GM12878 (cell line): ENCODE data around the gene SEC14L6. TPM values are rescaled to one million over a fixed set of nuclear protein-coding genes. Genes with fewer than 3 reads are reported as not detected.

Experiments
- ATAC-seq: fragments of 200-7000 bp; cut with Tn5 transposase; 3 replicates; pipeline ENCODE4 v1.9.1; 2020; ENCODE audit warnings: mild to moderate bottlenecking, moderate library complexity
- BruUV-seq: library from RNA; stranded (reverse); fragments of 400-500 nt; replicated peaks from 2 replicates; lab custom pipeline; 2021; lab: Mats Ljungman, UMichigan
- CTCF ChIA-PET: fragments of 300-600 bp; sonication (Branson Sonifier 250); formaldehyde crosslinking; extraction: SDS; loops from one replicate; lab custom pipeline; 2021; ENCODE audit warnings: inconsistent platforms; lab: Yijun Ruan, JAX
- POLR2A ChIA-PET: fragments of 350-600 bp; formaldehyde crosslinking; extraction: SDS; loops from one replicate; lab custom pipeline; 2021; ENCODE audit warnings: inconsistent platforms; lab: Charles Lee
- RAD21 ChIA-PET: fragments of 300-600 bp; sonication (Branson Sonifier 250); formaldehyde crosslinking; loops from one replicate; lab custom pipeline; 2023; ENCODE audit warnings: antibody characterized with exemption; ENCODE audit not compliant: unreplicated experiment; lab: Charles Lee
- SMC1A ChIA-PET: fragments of 300-600 bp; sonication (Branson Sonifier 250); formaldehyde crosslinking; loops from one replicate; lab custom pipeline; 2023; ENCODE audit not compliant: unreplicated experiment, uncharacterized antibody; lab: Charles Lee
- DNase-seq: peaks from one replicate; pipeline ENCODE4 v3.0.0-alpha.2; 2011; ENCODE audit warnings: low read depth, low spot score
- FAIRE-seq: peaks from 3 replicates; lab custom pipeline; 2011; peaks lifted over from hg19 to GRCh38; lab: Jason Lieb, UNC
- H2AFZ ChIP-seq: 2 replicates; pipeline ENCODE4 v1.6.0; 2011; ENCODE audit warnings: low read depth, low read length, control low read depth; ENCODE audit not compliant: control insufficient read depth
- H3K27ac ChIP-seq: 2 replicates; pipeline ENCODE4 v1.5.1; 2011; ENCODE audit warnings: control low read depth; ENCODE audit not compliant: control insufficient read depth, insufficient read depth
- H3K27me3 ChIP-seq, 2 experiments: replicated peaks in 1 of 2; 2 replicates each; pipeline versions ENCODE4 v1.6.0 to v1.6.1; 2011; ENCODE audit warnings: low read length in 1 of 2; ENCODE audit not compliant: control insufficient read depth in 2 of 2, insufficient read depth in 2 of 2
- H3K36me3 ChIP-seq, 2 experiments: 2 replicates each; pipeline ENCODE4 v1.5.1; 2011; ENCODE audit warnings: low read length in 1 of 2; ENCODE audit not compliant: control insufficient read depth in 2 of 2, insufficient read depth in 2 of 2
- H3K4me1 ChIP-seq: 2 replicates; pipeline ENCODE4 v1.6.1; 2011; ENCODE audit warnings: mild to moderate bottlenecking, low read length, moderate library complexity, mixed read lengths; ENCODE audit not compliant: control insufficient read depth, insufficient read depth
- H3K4me2 ChIP-seq: 2 replicates; pipeline ENCODE4 v1.6.0; 2011; ENCODE audit warnings: control low read depth; ENCODE audit not compliant: control insufficient read depth, insufficient read depth
- H3K4me3 ChIP-seq: fragments of 200-600 bp; sonication (generic); 2 replicates; pipeline ENCODE4 v1.5.1; 2016
- H3K79me2 ChIP-seq: 2 replicates; pipeline ENCODE4 v1.6.0; 2011; ENCODE audit warnings: low read length; ENCODE audit not compliant: control insufficient read depth, insufficient read depth
- H3K9ac ChIP-seq: 2 replicates; pipeline ENCODE4 v1.8.0; 2011; ENCODE audit warnings: low read length, control low read depth, mixed read lengths; ENCODE audit not compliant: control insufficient read depth, insufficient read depth
- H3K9me3 ChIP-seq: replicated peaks from 3 replicates; pipeline ENCODE4 v1.5.1; 2011; ENCODE audit warnings: mild to moderate bottlenecking, low read length; ENCODE audit not compliant: control insufficient read depth, insufficient read depth
- H4K20me1 ChIP-seq: 2 replicates; pipeline ENCODE4 v1.6.0; 2011; ENCODE audit not compliant: control insufficient read depth, insufficient read depth
- E2F8 ChIP-seq: fragments of 450-650 bp; IDR thresholded peaks from 2 replicates; pipeline ENCODE4 v1.6.1; 2018; ENCODE audit warnings: mild to moderate bottlenecking, low read depth, moderate library complexity; ENCODE audit not compliant: partially characterized antibody
- ZBTB4 ChIP-seq: fragments of 450-650 bp; formaldehyde crosslinking; IDR thresholded peaks from 2 replicates; pipeline ENCODE4 v1.4.0; 2022; ENCODE audit warnings: mild to moderate bottlenecking, moderate library complexity
- WGBS: methylation state at CpG from one replicate; pipeline ENCODE4 v1.1.6; 2016; ENCODE audit warnings: low lambda C conversion rate; ENCODE audit not compliant: insufficient replicate concordance, insufficient coverage; ENCODE audit errors: missing lambda C conversion rate; 5-methylcytosine and 5-hydroxymethylcytosine counted together
- in situ Hi-C: fragments of 300-500 bp; cut with MboI; formaldehyde crosslinking; loops from 9 replicates; pipeline ENCODE4 v1.14.3; 2018; ENCODE audit warnings: mixed read lengths
- intact Hi-C: fragments of 100-400 bp; cut with micrococcal nuclease; formaldehyde crosslinking; loops from one replicate; pipeline ENCODE4 v1.14.2; 2022; ENCODE audit not compliant: unreplicated experiment
- polyA plus RNA-seq, 11 experiments: library from polyadenylated mRNA; depleted of rRNA in 4 of 11; unstranded in 6 of 11; stranded (reverse) in 5 of 11; fragments of >200 nt; fragmentation: Nextera tagmentation in 4 of 11; fragmentation: Illumina TruSeq in 1 of 11; extraction: Ambion mirVana in 4 of 11; extraction: Trizol in 1 of 11; gene quantifications; 1 replicate in 1 of 11; 2 replicates in 10 of 11; pipeline versions ENCODE4 v1.2.1 to v1.2.3, GENCODE V29; 2011 to 2016; ENCODE audit warnings: inconsistent platforms in 2 of 11, missing spikeins in 2 of 11, low read depth in 1 of 11
- total RNA-seq, 4 experiments: library from RNA; depleted of rRNA in 3 of 4; stranded (reverse); fragments of >200 nt in 3 of 4; fragmentation: Illumina TruSeq in 1 of 4; extraction: Trizol in 1 of 4; gene quantifications; 2 replicates each; pipeline versions ENCODE4 v1.2.1 to v1.2.3, GENCODE V29; 2013 to 2021

Gene SEC14L6
- total and polyA plus RNA-seq, 10 of the 15 experiments (the other 5 are each of a cell fraction or from before 2014, with no cell fraction given): not detected

- ChIA-PET POLR2A (interaction anchor here (0.7 kb wide), 1 partner anchor 94 kb away, joined by 3 read pairs; no protein-coding TSS in a partner anchor), SMC1A (interaction anchor here (3.7 to 5.8 kb wide), 2 partner anchors 92 to 195 kb away, joined by 18 to 27 read pairs; no protein-coding TSS in a partner anchor), CTCF (interaction anchor here (1.4 to 4.6 kb wide), 3 partner anchors 37 to 196 kb away, joined by 4 to 53 read pairs (median 24); no protein-coding TSS in a partner anchor), RAD21 (interaction anchor here (1.0 to 1.8 kb wide), 2 partner anchors 94 to 271 kb away, joined by 3 to 6 read pairs; no protein-coding TSS in a partner anchor)
- Histone ChIP-seq H3K9me3 (no peaks in the 10 kb centered on the region), H3K79me2 (no peaks in the 10 kb centered on the region), H2AFZ (no peak overlapping the region), H3K9ac (no peak overlapping the region), H3K4me3 (no peak overlapping the region), H3K27me3 (peaks cover 0 to 1% of the 10 kb centered on the region in 2 experiments; a peak in 2 of 4 replicates), H3K4me2 (no peak overlapping the region), H3K36me3 (no peaks in the 10 kb centered on the region), H4K20me1 (no peaks in the 10 kb centered on the region; the same call in 1 of the 2 replicates), H3K27ac (no peak overlapping the region)
- BruUV-seq: no TSS peak
- FAIRE-seq: no peak
- 55% methylated on average over 1 of the region's 1 CpG for WGBS
- intact Hi-C loops: loop anchor here (10.0 kb wide), 1 partner anchor 198 kb away; the partner anchor contains the start of gene CASTOR1
- TF ChIP-seq ZBTB4 (CRISPR knock-in tag): no peak
- TF ChIP-seq, all 136 proteins: peak for 0
- in situ Hi-C loops: loop anchor here (5.0 kb wide), 1 partner anchor 91 kb away; no protein-coding TSS in a partner anchor
- DNase-seq: no peak
- ATAC-seq: no peak
- no peaks in the 10 kb centered on the region; the same call in 1 of the 2 replicates for H3K4me1 ChIP-seq
Measured at GRCh38 chr22:30483169-30483568, 63.4 kb downstream of the SEC14L6 start.

- BruUV-seq: no TSS peak
- Histone ChIP-seq H3K9me3 (no peaks in the 10 kb centered on the region), H4K20me1 (no peaks in the 10 kb centered on the region; the same call in 1 of the 2 replicates), H3K4me3 (no peak overlapping the region), H3K79me2 (no peaks in the 10 kb centered on the region), H3K27ac (no peak overlapping the region), H2AFZ (no peak overlapping the region), H3K4me2 (no peak overlapping the region), H3K36me3 (no peaks in the 10 kb centered on the region), H3K9ac (no peak overlapping the region), H3K4me1 (no peaks in the 10 kb centered on the region; the same call in 1 of the 2 replicates)
- in situ Hi-C loops (loop anchor here (5.0 kb wide), 1 partner anchor 89 kb away; no protein-coding TSS in a partner anchor), intact Hi-C loops (loop anchor here (10.0 kb wide), 1 partner anchor 197 kb away; the partner anchor contains the start of gene CASTOR1)
- CTCF ChIA-PET: no interaction called here
- SMC1A ChIA-PET: no interaction called here
- FAIRE-seq (no peak), ATAC-seq (no peak), DNase-seq (no peak)
- 32% methylated on average over 5 of the region's 5 CpGs for WGBS
- POLR2A ChIA-PET: no interaction called here
- RAD21 ChIA-PET: no interaction called here
- TF ChIP-seq E2F8: no peak
- TF ChIP-seq, all 136 proteins: peak for 0
- peaks cover 0 to 1% of the 10 kb centered on the region in 2 experiments; a peak in 2 of 4 replicates for H3K27me3 ChIP-seq
Measured at GRCh38 chr22:30481711-30482110, 64.8 kb downstream of the SEC14L6 start.
